DMS79 treated with DMSO at 0.1 percent for 48 hours (cell line): Measurements from ENCODE around the gene ZNRD2.
A peak's percentile ranks its signal among the peaks of the same experiment; 100 is the strongest.

Source experiments
- DNase-seq: peaks from one replicate; lab custom pipeline; 2025; lab: John Stamatoyannopoulos, UW

The ZNRD2 gene

GRCh38 chr11:65573391-65574079 is 3.3 kb downstream of the ZNRD2 start:
- DNase-seq: no peak

- DNase-seq: peak; percentile 62
These were observed 4.0 kb downstream of the ZNRD2 start for GRCh38 chr11:65574109-65574810.

- no peak for DNase-seq
These were observed 4.7 kb downstream of the ZNRD2 start for GRCh38 chr11:65574811-65575567.

GRCh38 chr11:65575568-65576231 is 5.4 kb downstream of the ZNRD2 start, which contains the start of gene EHBP1L1:
Gene EHBP1L1 (plus strand): TSS chr11:65576053. CDS start chr11:65576303, 250 bp downstream.
- no peak for DNase-seq

- no peak for DNase-seq
These were observed 6.1 kb downstream of the ZNRD2 start for GRCh38 chr11:65576232-65576866.

GRCh38 chr11:65576867-65577755 is 6.8 kb downstream of the ZNRD2 start:
- DNase-seq: no peak

GRCh38 chr11:65577756-65578109 is 7.5 kb downstream of the ZNRD2 start:
- DNase-seq: no peak

GRCh38 chr11:65578134-65578533 is 7.9 kb downstream of the ZNRD2 start:
- no peak for DNase-seq

- no peak for DNase-seq
These were observed 8.4 kb downstream of the ZNRD2 start for GRCh38 chr11:65578667-65579066.

- no peak for DNase-seq
These were observed 9.0 kb downstream of the ZNRD2 start for GRCh38 chr11:65579291-65579690.

GRCh38 chr11:65580031-65580692 is 9.9 kb downstream of the ZNRD2 start:
- DNase-seq: no peak

GRCh38 chr11:65580756-65581155 is 10.5 kb downstream of the ZNRD2 start:
- no peak for DNase-seq

GRCh38 chr11:65581928-65582327 is 11.7 kb downstream of the ZNRD2 start:
- DNase-seq: no peak

- DNase-seq: no peak
These were observed 13.3 kb downstream of the ZNRD2 start for GRCh38 chr11:65583589-65583988.

GRCh38 chr11:65584106-65584505 is 13.8 kb downstream of the ZNRD2 start:
- no peak for DNase-seq

- DNase-seq: no peak
These were observed 14.5 kb downstream of the ZNRD2 start for GRCh38 chr11:65584723-65585171.

- DNase-seq: peak; percentile 35
These were observed 15.3 kb downstream of the ZNRD2 start for GRCh38 chr11:65585396-65586246.

- no peak for DNase-seq
These were observed 16.0 kb downstream of the ZNRD2 start for GRCh38 chr11:65586247-65586630.

GRCh38 chr11:65586676-65587075 is 16.4 kb downstream of the ZNRD2 start:
- DNase-seq: no peak
